DMS153 treated with DMSO at 0.1 percent for 48 hours (cell line): ENCODE results near the gene MYO1D.

ENCODE experiments used
- DNase-seq: peaks from one replicate; lab custom pipeline; 2025; ENCODE audit not compliant: unreplicated experiment; lab: John Stamatoyannopoulos, UW

Gene MYO1D

DNA sequence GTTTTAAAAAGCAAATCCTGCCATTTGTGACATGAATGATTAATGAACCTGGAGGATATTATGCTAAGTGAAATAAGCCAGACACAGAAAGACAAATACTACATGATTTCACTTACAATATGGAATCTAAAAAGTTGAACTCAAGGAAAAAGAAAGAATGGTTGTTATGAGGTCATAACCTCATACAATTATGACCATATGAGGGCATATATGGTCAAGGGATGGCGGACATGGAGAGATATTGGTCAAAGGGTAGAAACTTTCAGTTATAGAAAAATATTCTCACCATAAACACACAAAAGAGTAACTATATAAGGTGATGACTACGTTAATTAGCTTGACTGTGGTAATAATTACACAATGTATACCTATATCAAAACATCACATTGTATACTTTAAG, 56.5 kb downstream of the MYO1D start:
- DNase-seq, result no peak

DNA sequence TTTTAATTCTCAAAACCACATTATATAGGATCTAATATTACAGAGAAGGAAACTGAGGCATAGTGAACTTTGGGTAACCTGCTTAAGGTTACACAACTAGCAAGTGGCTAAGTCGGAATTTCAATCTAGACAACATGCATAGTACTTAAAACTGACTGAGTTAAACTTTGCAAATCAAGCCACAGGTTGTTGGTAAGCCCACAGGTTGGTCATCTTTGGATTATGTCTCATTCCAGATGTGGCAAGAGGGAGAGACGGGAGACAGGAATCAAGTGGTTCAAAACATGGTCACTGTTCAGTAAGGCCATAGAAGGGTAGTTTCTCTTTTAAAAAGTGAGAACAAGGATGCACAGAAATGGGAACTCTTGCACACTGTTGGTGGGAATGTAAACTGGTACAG, 57.1 kb downstream of the MYO1D start:
- no peak for DNase-seq

DNA sequence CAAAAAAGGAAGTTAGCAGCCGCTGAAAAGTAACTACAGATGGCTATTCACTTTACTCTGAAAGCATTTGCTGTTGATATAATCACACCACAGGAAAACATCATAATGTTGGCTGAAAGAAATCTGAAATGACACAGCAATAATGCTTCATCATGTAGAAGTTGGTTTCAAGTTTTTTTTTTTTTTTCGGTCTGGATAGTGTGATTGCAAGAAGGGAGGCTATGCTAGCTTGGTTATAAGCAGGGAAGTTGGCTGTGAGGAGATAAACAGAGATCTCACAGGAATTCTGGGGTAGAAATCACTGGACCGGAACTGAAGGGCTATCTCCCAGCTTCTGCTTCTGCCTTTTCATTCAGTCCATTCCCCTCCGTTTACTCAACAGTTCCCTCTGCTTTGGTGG, 57.9 kb downstream of the MYO1D start:
- no peak for DNase-seq

DNA sequence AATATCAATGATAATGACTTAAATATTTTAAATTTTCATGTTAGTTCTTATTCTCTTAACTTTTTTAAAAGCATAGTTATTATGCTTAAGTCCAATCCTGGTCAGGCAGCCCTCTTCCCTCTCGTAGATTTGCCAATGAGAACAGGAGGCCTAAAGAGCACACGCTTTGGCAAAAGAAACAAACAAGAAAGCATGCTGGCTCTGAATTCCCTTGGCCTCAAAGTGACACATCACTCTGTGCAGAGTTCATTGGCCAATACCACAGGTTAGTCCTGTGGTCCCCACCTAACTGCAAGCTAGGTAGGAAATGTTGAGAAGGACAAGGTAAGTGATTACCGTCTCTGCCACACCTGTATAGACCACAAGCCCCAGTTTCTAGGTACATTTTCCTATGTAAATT, 61.5 kb downstream of the MYO1D start:
- no peak for DNase-seq

DNA sequence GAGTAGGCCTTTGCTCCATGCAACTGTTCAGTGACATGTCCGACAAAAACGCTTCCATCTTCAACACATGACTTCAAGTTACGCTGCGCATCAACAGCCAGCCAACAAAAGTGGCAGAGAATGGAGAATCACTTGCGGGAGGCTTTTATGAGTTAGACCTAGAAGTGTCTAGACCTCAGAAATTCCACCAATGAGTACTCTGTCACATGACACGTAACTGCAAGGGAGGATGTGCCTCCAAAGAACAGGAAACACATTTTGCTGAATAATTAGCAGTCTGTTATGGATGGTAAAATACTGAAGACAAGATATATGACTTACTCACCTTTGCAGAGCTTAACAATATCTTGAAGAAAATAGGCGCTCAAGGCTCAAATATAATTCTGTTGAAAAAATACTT, 62.1 kb downstream of the MYO1D start:
- DNase-seq, result no peak

DNA sequence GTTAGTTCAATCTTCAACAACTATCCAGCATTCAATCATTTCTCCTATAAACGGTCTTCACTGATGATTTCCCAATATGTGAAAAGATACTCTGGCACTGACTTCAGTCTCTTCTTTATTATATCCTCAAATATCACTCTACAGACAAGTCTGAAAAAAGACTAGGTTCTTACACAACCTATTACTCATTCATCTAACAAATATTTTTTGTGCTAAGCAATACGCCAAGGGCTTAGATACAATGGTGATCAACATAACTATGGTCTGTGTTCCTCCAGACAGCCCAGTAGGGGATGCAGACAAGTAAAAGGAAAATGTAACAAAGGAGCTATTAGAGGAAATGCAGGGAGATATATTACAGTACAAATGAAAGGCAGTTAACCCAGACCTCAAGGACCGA, 63.9 kb downstream of the MYO1D start:
- DNase-seq, result no peak

DNA sequence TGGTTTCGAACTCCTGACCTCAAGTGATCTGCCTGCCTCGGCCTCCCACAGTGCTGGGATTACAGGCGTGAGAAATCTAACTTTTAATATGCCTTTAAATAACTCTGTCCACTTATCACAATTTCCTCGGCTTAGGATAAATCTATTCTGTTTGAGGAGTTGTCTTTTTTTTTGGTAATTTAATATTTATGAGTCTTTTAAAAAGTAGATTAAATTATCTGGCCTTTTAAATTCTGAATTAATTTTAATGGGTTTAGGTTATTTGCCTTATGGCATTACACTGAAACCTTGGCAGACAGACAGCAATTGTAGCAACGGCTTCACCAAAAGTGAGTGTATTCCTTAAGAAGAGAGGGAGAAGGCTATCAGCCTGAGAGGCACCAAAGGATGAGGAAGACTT, 66.2 kb downstream of the MYO1D start:
- DNase-seq, result no peak

DNA sequence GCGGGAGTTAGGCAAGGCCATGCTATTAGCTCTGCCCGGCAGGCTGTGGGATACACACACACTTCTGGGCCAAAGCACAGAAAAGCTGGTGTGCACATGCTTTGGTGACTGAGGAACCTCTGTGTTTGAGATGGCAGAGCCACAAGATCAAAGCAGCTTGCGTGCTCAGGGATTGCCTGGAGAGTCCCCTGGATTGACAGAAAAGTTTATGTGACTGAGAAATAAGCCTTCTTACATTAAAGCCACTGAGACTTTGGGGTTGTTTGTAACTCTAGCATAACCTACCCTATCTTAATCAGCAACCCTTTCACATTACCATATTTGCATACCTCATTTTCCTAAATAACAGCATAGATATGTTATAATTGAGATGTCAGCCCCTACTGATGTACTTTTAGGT, 69.3 kb downstream of the MYO1D start:
- no peak for DNase-seq

DNA sequence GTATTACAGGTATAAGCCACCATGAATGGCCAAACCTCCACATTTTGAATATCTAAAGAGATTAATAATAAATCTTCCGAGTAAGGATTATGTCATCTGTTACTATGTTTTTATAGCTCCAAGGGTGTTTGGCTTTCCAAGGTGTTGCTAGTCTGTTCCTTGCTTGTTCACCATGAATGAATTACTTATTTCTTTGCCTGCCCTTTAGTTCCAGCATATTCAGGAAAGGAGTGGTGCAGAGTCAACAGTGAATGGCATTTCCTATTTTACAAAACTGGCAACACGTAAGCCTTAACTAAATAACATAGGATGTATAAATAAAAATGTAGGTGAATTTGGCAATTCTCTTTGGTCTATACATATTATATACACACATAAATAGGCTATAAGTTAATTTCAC, 70.3 kb downstream of the MYO1D start:
- DNase-seq, result no peak

DNA sequence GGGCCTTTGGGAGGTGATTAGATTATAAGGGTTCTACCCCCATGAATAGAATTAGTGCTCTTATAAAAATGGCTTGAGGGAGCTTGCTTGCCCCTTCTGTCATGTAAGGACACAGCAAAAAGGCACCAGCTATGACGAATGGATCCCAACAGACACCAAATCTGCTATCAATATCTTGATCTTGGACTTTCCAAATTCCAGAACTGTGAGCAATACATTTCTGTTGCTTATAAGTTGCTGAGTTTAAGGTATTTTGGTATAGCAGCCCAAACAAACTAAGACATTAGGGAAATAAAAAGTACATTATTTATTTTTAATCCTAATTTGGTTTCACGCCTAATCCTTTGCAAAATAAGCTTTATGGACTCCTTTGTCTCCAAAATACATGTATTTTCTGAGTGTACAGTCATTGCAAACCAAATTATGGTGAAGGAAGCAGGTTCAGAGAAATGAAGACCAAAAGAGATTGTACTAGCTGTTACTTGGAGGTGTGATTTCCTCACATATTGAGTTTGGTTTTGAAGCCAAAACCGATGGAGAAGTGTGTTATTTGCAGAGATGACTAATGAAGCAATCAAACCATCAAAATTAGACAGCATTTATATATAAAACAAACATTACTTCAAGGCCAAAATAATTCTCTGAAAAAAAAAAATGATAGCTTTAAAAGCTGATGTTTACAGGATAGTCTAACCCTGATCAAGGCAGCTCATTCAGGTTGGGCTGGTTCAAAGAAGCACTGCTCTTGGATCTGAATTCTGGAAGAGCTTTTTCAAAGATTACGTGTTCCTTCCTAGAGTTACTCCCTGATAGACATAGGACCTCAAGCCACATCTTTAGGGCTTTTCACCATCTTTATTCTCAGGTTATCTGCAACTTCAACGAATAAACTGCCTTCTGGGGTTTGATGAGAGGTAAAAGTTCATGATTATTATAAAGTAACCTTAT, 71.6 kb downstream of the MYO1D start:
- DNase-seq, result no peak

DNA sequence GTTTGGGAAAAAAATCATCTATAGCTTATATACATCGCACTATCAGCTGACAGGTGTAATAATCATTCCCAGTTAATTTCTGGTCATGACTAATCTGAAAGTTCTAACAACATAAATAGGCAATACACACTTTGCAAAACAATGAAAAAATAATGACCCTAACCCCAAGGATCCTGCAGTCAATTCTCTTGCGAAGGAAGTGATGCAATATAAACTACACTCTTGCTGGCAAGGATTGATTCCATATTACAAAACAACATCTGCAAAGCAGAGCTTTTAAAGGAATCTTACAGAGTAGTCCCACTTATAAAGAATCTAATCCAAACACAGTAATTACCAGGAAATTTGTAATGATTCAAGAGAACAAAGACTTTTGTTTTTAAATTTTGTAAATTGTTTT, 73.4 kb downstream of the MYO1D start:
- no peak for DNase-seq

DNA sequence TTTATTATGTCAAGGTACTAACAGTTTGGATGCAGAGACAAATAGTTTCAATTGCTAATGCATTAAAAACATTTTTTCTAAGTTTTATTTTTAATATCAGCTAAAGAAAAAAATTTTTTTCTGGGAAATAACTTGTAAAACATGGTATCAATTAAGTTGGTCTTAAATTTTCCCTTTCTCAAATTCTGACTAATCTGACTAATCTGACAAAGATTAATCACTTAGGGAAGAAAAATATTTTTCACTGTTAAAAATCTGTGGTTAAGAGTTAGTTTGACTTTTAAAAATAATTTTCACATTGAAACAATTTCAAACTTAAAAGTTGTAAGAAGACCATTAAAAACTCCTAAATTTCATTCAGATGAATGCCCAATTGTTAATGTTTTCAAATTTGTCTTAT, 74.6 kb downstream of the MYO1D start:
- no peak for DNase-seq

DNA sequence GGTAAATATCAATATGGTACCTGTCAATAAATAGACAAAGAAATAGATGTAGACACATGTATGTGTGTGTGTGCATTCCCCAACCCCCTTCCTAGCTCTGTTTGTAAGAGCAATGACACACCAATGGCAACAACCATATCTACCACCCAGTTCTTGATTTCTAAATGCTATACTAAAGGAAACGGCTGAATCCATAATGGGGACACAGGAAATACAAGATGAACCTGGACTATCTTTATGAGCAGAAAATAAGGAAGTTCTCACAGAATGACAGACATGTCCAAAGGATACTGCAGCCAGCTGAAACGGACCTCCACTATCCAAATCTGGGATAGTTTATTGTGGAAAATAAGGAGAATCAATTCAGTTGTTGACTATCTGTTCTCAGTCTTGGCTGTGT, 75.3 kb downstream of the MYO1D start:
- DNase-seq, result no peak

DNA sequence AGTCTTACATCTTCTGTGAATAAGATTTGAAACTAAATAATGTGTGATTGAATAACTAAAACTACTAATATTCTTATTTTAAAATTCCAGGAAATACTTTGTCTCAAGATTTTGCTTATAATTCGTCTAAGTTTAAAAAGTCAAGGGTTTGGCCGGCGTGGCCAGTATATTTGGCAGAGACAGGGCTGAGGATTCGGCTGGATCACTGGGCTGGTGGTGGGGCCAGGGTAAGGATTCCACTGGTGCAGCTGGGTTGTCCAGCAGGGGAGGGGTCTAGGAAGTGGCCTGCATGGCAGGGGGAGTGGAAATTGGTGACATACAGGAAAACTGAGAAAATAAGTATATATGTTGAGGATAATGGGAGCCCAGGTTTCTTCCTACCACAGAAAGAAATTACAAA, 75.7 kb downstream of the MYO1D start:
- DNase-seq, result no peak

DNA sequence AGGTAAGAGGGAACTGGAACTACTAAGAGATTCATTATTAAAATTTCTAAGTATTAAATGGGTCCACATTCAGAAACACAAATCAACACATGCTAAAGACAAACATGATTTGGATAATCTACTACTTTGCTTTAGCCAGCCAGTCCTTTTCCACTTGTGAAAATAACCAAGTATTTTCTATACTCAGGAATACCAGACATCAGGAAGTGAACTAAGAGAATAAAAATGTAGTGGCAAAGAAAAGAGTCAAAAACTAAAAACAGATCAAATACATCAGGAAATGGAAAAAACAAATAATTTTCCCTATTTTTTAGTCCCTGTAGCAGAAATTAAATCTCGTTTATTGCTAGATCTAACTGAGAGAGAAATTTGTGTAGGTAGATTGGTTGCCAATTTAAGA, 78.0 kb downstream of the MYO1D start:
- DNase-seq, result no peak

DNA sequence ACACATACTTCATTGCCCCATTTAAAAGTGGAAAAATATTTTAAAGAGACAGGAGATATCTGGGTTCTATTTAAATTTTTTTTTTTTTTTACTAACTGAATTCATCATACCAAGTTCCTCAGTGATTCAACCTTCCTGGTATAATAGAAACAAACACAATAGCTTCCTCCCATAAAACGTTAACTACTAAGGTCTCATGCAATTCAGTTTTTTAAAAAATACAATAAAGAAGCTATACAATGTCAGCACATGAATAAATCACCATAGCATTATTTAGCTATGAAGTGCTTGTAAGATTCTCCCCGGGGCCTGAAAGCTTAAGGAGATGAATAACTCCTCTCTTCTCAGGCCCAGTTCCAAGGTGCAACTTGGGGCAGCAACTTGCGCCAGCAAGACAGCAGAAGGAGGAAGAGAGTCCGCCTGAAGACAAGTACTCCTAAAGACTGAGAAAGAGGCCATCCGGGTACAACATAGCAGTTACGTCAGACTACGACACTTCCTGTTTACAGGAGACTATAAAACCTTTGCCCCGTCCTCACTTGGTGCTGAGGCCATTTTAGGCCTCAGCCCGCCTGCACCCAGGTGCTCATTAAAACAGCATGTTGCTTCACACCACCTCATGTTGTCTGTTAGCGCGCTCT, 81.5 kb downstream of the MYO1D start:
- no peak for DNase-seq

DNA sequence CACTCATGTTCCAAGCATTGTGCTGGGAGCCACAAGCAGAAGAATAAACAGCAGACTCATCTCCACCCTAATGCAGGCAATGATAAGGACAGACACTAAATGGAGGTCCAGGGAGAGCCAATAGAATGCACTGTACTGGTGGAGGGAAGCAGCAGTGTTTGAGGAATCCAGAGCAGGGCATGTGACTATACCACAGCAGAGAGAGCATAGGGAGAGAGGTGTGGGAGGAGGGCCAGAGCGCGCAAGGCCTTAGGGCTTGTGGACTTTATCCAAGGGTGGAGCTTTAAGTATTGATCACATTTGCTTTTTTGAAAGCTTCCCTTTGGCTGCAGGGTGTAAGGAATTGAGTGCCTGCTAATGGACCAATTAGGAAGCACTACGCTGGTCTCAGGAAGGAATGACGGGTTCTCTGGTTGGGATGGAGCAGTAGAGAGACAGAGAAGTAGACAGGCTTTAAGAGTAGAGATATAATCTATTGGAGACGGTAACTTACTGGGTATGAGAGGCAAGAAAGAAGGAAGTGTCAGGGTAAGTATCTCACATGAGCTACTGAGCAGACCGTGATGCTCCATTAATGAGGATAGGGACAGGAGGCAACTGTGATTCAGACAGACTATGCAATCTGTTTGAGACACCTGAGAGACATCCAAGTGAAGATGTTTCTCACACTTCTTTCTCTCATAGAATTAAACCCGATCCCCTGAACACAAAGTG, 82.2 kb downstream of the MYO1D start:
- no peak for DNase-seq

DNA sequence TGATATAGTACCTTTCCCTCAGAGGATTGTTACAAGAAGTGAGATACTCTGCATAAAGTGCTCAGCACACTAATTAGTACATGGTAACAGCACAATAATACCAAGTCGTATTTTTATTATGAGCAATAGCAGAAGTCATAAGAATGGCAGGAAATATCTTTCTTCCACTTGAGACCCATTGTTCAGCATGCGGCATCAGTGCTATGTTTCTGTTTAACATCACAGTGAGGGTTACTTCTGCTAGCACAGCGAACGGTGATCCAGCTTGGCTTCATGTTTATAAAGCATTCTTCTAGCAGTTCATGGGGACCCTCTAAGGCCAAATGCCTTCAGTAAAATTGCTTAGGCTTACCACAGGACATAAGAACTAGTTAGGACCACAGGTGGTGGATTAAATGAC, 83.1 kb downstream of the MYO1D start:
- DNase-seq, result no peak

DNA sequence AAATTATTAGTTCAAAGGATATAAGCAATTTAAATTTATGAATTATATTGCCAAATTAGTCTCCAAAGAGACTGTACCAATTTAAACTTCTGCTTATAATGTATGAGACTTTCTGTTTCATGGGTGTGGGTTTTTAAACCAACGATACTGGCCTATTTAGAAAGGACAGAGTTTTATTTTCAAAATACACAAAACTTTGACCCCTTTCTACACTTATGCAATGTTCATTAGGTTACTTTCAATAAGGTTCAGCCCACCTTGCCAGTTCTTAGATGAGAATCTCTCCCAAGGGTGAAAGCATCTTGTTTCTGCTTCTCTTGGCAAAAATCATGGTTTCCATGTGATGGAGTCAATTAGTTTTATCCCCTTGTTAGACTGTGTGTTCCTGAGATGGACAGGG, 84.7 kb downstream of the MYO1D start:
- DNase-seq, result no peak

DNA sequence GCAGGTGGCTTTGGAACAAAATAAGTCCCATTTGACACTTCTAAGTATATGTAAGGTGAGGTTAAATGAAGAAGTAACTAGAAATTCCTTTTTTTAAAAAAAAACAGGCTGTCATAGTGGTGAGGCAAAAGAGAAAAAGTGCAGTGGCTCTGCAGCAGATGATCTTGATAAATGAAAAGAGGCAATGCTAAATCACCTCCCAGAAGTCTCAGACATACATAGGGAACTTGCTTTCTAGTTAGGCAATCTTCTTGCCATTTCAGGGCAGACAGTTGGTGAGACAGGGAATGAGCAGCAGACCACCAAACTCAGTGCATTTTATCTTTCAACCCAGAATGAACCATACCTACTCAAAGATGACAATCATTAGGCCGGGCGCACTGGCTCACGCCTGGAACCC, 90.8 kb downstream of the MYO1D start:
- DNase-seq, result no peak

DNA sequence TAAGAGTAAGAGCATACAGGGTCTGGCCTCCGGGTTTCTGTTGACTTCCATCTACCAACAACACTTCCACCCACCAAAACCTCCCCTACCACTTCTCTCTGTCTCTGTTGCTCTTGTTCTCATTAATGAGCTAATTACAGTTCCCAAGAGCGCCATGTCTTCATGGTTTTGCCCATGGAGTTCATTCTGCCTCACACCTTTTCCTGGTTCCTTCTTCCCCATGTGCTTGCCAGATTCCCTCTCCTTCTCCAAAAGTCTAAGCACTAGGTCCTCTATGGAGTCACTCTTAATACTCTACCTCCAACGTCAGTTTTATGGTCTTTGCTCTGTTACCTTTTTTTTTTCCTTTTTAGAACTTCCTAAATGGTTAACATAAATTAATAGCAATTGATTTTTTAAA, 92.8 kb downstream of the MYO1D start:
- DNase-seq, result no peak

DNA sequence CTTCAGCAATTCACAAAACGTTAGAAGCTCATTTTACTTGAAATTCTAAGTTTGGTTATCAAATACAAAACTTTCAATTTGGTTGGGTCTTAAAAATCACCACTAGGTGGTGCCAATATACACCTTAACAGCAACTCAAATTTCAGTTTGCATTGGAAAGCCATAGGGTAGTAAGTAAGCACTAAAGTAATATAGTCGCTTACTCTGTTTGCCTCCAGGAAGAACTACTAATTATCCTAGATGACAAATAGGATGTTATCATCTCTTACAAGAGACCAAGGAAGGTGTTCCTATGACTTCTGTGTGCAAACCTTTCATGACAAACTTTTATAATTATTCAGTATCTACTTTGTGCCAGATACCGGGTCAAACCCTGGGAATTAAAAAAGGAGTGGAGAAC, 93.3 kb downstream of the MYO1D start:
- peak; percentile 30 for DNase-seq
